ENCODE measurements around the gene NMNAT3.

- TF ChIP-seq CTCF (IDR thresholded peaks at IDR 0.05): no peak
- no peak for TF ChIP-seq POLR2AphosphoS5 (IDR thresholded peaks at IDR 0.05)
- no peak for TF ChIP-seq POLR2A (IDR thresholded peaks at IDR 0.05)
Measured at GRCh38 chr3:139668332-139668731, 9.4 kb downstream of the NMNAT3 start.

Data from breast epithelium (tissue), 3 donors.